GM19452 (cell line): ENCODE results near the gene CSNK1G1.
"Not testable (repeated sequence)": the region's sequence is repeated elsewhere in the genome, so short reads cannot be mapped to it uniquely, and the experiment has no call there.

ENCODE experiments used
- ATAC-seq: cut with Tn5 transposase; IDR thresholded peaks from one replicate; pipeline ENCODE4 v1.9.1; 2021; ENCODE audit not compliant: unreplicated experiment

Gene CSNK1G1

DNA sequence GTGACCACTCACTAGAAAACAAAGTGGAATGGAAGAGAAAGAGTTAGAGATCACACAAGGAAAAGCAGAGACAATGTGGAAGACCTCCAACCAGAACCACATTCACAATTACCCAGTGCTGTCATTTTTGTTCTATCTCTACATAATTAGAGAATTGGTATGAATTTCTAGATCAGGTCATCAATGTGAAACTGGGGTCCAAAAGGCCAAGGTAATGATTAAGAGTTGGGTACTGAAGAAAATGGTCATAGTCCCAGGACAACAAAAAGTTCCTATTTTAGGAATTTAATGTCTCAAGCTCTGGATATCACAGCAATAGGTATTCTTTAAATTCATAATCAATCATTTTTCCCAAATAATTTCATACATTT lies 108.5 kb downstream of the CSNK1G1 start:
- ATAC-seq, result peak; percentile 15

DNA sequence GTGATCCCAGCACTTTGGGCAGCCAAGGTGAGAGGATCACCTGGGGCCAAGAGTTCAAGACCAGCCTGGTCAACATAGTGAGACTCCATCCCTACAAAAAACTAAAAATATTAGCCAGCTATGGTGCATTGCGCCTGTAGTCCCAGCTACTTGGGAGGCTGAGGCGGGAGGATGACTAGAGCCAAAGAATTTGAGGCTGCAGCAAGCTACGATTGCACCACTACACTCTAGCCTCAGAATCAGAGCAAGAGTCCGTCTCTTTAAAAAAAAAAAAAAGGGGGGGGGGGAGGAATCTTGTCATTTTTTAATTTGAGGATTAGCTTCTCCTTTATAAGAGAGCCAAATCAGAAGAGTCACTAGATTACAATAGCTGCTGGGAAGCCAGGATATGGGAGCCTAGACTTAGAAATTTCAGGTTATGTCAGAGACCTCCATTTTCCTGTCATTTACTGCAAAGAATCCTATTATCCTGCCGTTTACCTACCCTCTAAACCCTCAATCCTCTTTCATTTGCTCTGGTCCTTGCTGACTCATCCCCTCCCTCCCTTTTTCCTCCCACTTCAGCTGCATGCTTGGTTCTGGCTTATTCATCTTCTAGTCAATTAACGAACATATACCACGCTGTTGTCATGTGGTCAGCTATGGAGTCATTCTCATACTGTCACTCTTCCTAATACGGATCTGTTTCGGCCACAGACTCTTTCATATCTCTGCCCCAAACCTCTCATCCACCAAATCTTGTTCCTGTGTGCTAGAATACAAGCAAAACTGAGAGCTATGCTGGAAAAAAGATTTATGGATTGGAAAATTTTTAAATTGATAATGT lies 109.4 kb downstream of the CSNK1G1 start:
- ATAC-seq, result peak; percentile 82

DNA sequence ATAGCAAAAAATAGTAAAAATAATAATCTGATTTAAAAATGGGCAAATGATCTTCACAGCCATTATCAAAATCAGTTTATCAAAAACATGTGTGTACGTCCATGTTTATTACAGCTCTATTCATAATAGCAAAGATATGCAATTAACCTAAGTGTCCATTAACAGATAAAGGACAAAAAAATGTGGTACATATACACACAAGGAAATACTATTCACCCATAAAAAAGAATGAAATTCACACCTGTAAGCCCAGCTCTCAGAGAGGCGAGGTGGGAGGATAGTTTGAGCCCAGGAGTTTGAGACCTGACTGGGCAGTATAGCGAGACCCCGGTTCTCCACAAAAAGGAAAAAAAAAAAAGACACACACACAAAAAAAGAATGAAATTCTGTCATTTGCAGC lies 110.6 kb downstream of the CSNK1G1 start:
- ATAC-seq, result no peak

DNA sequence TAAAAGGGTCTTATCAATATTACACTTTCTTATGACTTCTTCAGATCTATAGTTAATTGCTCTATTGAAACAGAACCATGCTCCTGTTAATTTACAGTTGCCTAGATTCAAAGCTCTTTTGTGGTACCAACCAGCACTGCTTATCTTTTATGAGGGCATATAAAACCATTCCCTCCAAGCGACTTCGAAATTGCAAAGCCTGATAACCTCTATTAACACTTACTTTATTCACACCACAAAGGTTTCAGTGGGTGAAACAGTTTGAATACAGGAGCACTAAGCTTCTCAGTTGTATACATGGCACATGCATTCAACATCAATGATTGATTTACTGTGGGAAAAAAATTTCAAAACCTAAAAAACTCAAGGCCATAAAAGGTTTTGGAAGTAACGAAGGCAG lies 118.3 kb downstream of the CSNK1G1 start:
- no peak for ATAC-seq

DNA sequence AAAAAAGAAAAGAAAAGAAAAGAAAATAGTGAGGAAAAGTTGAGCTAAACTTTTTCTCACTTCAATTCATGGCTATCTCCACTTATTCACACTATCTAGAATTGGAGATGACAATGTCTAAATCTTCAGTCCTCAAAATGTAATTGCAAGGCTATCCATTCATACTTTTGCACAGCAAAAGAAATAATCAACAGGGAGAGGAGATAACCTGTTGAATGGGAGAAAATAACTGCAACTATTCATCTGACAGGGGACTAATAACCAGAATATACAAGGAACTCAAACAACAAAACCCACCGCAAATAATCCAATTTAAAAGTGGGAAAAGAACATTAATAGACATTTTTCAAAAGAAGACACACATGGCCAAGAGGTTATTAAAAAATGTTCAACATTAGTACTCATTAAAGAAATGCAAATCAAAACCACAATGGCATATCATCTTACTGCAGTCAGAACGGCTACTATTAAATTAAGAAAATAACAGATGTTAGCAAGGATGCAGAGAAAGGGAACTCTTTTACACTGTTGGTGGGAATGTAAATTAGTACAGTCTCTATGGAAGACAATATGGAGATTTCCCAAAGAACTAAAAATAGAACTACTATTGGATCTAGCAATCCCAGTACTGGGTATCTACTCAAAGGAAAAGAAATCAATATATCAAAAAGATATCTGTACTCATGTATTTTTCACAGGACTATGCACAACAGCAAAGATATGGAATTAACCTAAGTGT lies 119.6 kb downstream of the CSNK1G1 start:
- ATAC-seq, result no peak

DNA sequence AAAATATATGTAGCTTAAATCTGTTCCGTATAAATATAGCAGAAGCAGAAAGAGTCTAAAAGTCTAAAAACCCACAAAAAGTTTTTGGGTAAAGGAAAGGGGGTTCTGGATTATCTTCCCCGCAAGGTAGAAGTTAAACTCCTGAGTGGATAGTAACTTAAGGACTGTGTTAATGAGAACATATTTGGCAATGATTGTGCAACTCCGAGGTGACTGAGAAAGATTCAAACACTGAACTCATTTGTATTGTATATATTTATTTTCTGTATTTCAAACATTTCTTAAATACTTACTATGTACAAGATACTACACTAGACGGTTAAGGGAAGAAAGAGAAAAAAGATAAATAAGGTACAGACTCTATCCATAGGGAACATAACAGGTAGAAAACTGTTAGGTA lies 120.4 kb downstream of the CSNK1G1 start:
- no peak for ATAC-seq

DNA sequence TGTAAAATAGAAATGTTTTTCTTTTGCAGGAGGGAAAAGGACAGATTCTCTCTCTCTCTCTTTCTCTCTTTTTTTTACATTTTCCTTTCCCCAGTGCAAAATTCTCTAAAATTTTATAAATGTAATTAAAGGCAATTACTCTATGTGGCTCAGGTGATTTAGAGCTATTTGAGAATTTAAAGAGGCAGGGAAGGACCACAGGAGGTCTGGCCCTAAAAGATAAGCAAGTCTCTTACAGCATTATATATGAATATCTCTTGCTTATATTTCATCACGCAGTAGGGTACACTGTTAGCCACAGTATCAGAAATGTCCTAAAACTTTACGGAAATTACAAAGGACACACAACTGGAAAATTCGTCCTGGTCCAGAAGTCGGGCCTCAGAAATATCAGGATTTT lies 122.7 kb downstream of the CSNK1G1 start:
- no peak for ATAC-seq

DNA sequence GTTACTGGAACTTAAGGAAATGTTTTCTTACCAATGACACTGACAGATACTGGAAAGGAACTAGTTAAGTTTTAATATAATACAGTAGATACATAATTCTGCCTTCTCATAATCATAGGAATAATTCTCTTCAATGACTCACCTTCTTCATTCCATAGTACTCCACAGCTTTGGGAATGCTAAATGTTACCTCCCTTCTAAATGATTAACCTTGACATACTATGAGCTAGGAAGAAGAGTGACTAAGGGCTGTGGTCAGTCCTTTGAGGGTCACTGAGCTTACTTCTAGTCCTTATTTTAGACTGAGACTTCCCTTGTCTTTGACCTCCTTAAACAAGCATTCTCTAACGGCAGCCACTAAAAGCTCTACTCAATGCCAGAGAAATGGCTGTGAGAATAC lies 123.6 kb downstream of the CSNK1G1 start:
- ATAC-seq, result no peak

DNA sequence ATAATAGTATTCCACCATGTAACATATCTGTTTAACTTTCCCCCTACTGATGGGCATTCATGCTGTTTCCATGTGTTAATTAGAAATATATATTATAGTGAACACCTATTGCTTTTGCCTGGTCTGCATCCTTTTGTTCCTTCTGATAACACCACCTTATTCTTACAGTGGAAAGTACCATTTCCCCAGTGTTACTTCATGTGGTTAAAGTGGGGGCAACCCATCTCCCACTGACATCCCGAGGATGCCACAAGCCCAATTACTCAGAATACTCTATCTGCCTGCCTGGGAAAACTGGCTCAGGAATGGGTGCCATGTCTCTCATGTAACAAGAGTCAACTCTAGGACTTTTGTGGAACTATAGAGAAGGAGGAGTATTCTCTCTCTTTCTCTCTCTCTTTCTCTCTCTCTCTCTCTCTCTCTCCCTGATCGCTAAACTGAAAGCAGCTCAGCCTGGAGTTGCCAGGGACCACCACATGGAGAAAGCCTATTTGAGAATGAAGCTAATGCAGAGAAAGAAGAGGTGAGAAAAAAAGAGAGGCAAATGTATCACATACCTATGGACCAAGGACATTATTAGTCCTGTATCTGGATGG lies 126.7 kb downstream of the CSNK1G1 start:
- ATAC-seq, result no peak

DNA sequence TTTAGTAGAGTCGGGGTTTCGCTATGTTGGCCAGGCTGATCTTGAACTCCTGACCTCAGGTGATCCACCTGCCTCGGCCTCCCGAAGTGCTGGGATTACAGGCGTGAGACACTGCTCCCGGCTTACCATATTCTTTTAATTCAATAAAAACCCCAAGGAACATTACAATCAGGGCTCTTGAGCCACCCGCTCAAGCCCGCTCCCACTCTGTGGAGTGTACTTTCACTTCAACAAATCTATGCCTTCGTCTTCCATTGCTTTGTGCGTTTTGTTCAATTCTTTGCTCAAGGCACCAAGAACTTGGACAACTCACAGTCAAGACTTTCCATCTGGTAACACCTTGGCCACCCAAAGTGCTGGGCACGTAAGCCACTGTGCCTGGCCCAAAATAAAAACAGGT lies 130.2 kb downstream of the CSNK1G1 start:
- no peak for ATAC-seq

DNA sequence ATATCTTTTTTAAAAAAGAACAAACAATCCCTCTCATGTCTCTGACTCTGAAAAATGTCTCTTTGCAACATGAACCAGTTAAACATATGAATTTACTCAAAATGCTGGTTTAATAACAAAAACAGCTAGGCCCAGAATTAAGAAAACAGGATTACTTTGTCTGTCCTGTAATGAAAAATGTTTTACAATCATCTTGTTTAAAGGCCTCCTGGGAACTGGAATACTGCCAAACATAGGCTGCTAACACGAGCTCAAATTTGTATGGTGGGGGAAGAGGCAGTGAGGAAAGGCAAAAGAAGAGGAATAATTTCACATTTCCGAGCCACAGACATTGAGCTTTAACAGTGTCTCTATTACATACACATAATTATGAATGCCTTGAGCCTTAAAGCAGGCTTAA lies 131.5 kb downstream of the CSNK1G1 start:
- no peak for ATAC-seq

DNA sequence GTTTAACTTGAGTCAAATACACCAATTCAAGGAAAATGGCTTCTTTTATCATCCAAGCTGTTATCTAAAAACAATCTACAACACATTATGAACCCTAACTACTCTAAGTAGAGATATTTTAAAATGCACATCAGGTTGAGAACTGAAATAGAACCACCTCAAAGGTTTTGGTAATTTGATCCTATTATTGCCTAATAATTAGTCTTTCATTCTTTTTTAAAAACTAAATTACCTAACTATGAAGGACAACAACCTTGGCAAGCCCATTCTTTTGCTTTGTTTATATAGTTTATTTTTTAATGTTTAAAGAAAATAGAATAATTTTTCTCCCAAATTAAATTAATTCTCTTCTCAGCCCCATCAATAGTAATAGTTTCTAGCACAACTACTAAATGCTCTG lies 132.1 kb downstream of the CSNK1G1 start:
- no peak for ATAC-seq

DNA sequence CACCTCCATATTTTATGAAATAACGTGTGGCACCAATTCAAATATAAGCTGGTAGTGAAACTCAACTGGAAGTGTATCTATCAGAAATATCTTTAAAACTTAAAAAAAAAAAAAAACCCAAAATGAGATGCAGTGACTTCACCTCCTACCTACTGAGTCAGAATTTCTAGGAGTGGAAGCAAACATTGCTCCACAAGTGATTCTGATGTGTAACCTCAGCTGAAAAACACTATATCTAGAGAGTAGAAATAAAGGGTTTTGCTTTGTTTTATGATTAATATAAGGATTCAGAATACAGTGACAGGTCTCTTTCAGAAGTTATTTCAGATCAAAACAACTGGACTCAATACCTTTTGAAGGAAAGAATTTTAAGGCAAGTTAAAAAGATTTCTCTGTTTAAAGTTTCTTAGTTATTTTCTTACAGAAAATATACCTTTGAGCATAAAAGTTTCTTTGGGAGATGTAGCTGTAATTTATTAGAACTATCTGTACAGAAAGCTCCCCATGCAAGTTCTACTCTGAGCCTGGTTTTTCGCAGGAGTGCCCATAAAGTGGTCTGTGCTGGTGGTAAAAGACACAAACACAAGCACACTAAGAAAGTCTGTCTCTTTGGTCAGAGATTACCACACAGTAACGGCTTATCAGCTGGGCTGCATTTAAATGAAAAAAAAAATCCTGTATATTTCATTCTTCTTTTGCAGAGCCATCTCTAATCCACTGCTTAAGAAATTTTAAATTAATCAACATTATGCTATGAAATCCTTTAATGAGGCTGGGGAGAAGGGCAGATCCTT lies 133.2 kb downstream of the CSNK1G1 start:
- ATAC-seq, result no peak

DNA sequence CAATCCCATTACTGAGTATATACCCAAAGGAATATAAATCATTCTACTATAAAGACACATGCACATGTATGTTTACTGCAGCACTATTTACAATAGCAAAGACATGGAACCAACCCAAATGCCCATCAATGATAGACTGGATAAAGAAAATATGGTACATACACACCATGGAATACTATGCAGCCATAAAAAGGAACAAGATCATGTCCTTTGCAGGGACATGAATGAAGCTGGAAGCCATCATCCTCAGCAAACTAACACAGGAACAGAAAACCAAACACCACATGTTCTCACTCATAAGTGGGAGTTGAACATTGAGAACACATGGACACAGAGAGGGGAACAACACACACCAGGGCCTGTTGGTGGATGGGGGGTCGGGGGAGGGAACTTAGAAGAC lies 134.1 kb downstream of the CSNK1G1 start:
- not testable (repeated sequence) for ATAC-seq

DNA sequence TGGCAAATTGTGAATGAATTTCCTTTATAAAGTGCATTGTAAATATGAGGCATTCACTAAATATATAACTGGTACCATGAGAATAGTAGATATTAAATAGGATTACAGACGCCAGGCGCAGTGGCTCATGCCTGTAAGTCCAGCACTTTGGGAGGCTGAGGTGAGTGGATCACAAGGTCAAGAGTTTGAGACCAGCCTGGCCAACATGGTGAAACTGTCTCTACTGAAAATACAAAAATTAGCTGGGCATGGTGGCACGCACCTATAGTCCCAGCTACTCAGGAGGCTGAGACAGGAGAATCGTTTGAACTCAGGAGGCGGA lies 138.6 kb downstream of the CSNK1G1 start:
- ATAC-seq, result not testable (repeated sequence)

DNA sequence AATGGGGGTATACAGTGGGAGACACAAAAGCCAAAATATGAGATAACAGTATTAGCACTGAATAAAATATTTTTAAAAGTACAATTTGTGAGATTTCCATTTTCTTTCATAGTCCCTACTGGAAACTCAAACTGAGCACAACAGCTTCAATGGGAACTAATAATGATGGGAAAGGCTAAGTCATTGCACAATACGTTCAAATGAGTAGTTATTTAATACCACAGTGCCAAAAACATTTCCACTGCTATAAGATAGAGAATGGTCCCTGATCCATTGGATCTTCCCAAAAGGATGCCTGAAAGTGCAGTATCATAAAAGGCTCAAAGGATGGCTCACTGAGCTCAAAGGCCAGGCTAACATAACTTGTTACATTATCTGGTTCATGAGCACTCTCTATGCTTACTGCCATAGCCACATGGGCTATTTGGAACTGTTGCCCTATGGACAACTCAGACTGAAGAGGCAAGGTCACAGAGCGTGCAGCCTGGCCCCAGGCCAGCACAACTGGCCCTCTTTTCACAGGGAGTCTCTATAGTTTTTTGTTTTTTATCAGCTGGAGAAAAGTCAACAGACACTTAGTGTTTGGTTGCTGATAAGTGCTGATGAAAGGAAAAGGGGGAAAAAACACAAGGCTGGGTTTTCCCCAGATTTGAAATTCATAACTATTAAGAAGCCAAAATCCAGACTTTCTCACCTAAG lies 139.1 kb downstream of the CSNK1G1 start:
- ATAC-seq, result no peak

DNA sequence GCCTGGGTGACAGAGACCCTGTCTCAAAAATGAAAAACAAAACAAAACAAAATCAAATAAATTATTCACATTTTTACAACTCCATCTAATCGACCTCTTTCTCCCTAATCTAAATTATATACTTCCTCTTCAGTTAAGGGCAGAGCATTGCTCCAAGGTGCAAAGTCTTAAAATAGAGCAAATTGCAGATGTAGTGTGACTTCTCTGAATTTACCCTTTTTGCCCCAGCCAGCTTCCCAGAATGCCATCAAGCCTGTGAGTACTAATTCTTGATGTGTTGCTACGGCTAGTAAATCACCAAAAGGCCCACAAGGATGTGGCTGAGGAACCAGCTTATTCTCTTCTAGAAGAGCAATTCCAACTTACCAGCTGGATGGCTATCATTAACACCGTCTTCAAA lies 139.8 kb downstream of the CSNK1G1 start:
- ATAC-seq, result no peak

DNA sequence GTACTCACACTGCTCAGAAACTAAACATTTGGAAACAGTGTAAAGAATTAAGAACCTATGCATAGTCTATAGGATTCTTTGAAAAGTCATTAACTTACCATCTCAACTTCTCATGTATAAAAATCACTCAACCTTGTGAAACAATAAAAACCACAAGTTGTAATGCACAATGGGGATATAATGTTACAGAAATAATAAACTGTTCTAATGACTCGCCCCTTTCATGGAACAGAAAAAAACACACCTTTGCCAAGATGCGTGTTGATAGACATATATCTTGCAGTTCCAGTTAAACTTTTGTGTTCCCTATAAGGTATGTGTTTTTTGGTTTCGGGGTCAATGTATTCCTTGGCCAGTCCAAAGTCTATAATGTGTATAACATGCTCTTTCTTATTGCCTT lies 142.3 kb downstream of the CSNK1G1 start:
- no peak for ATAC-seq

DNA sequence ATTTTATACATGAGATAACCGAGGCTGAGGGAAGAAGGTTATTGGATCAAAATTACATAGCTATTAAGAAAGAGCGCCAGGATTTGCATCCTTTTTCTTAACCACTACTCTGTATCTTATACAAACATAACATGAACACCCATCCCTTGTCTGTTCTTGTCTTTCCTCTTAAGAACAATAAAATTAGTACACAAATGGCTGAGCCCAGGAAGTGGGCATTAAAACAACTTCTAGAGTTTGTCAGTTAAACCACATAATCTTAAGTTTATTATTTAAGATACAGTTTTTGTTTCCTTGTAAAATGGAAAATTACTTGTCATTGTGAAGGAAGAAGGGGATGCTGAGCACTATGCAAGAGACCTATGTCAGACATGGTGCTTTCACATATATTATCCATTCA lies 144.3 kb downstream of the CSNK1G1 start:
- ATAC-seq, result no peak

DNA sequence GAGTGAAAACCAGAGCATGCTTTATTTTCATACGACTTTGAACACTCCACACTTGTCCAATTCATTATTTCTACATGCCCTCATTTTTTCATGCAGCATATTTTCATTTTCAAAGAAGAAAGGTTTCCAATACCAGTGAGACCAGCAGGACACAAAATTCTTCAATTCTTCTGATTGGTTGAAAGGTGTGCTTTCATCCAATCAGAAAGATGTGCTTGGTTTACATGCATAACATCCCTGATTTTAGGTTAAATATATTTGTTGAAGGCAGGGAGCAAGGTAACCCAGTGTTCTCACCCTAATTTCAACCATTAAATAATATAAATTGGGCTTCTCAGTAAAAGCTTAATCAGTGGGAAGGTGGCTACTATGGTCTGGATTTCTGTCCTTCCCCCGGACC lies 145.6 kb downstream of the CSNK1G1 start:
- no peak for ATAC-seq
